HL-60/S4 treated with retinoic acid at 250 ng/mL for 4 days and 3 days (cell line): ENCODE measurements around the gene ZNF385C.

ENCODE experiments used
- in situ Hi-C: fragments of 300-500 bp; cut with MboI; formaldehyde crosslinking; loops from 2 replicates; pipeline ENCODE4 v1.7.0; 2022; ENCODE audit warnings: low sequenced_read_pairs

Gene ZNF385C

GRCh38 chr17:42125565-42125964, 27.3 kb upstream of the ZNF385C start:
- in situ Hi-C loops: no loop called here

- in situ Hi-C loops: loop anchor here (25.0 kb wide), 1 partner anchor 387 kb away; the partner anchor contains the start of gene HAP1
These were observed 26.0 kb upstream of the ZNF385C start for GRCh38 chr17:42124256-42124655.

- in situ Hi-C loops: loop anchor here (25.0 kb wide), 1 partner anchor 385 kb away; the partner anchor contains the start of gene HAP1
These were observed 24.4 kb upstream of the ZNF385C start, which contains the start of gene HSPB9 for GRCh38 chr17:42122371-42123303. Gene HSPB9, plus strand, starts transcription at chr17:42122804. Its CDS starts 47 bp downstream, at chr17:42122851.

GRCh38 chr17:42120770-42121769, 22.8 kb upstream of the ZNF385C start, which contains the start of gene KAT2A:
Gene KAT2A, minus strand, starts transcription at chr17:42121367. Its CDS starts 63 bp downstream, at chr17:42121304.
- in situ Hi-C loops: loop anchor here (25.0 kb wide), 1 partner anchor 384 kb away; the partner anchor contains the start of gene HAP1

- in situ Hi-C loops: loop anchor here (25.0 kb wide), 1 partner anchor 383 kb away; the partner anchor contains the start of gene HAP1
These were observed 22.0 kb upstream of the ZNF385C start for GRCh38 chr17:42120161-42120769.

GRCh38 chr17:42119301-42119700, 21.0 kb upstream of the ZNF385C start:
- in situ Hi-C loops: loop anchor here (10.0 to 25.0 kb wide), 2 partner anchors 154 to 382 kb away; partner anchors contain the start of genes CNP and HAP1

GRCh38 chr17:42118545-42118944, 20.3 kb upstream of the ZNF385C start:
- in situ Hi-C loops: loop anchor here (10.0 to 25.0 kb wide), 2 partner anchors 154 to 381 kb away; partner anchors contain the start of genes CNP and HAP1

- in situ Hi-C loops: loop anchor here (10.0 to 25.0 kb wide), 2 partner anchors 153 to 381 kb away; partner anchors contain the start of genes CNP and HAP1
These were observed 19.8 kb upstream of the ZNF385C start for GRCh38 chr17:42118126-42118510.

- in situ Hi-C loops: loop anchor here (10.0 to 25.0 kb wide), 2 partner anchors 153 to 380 kb away; partner anchors contain the start of genes CNP and HAP1
These were observed 19.3 kb upstream of the ZNF385C start for GRCh38 chr17:42117397-42118125.

- in situ Hi-C loops: loop anchor here (10.0 to 25.0 kb wide), 2 partner anchors 152 to 380 kb away; partner anchors contain the start of genes CNP and HAP1
These were observed 18.6 kb upstream of the ZNF385C start for GRCh38 chr17:42116705-42117396.

- in situ Hi-C loops: loop anchor here (10.0 to 25.0 kb wide), 2 partner anchors 149 to 377 kb away; partner anchors contain the start of genes CNP and HAP1
These were observed 15.8 kb upstream of the ZNF385C start for GRCh38 chr17:42114118-42114517.

- in situ Hi-C loops: loop anchor here (10.0 to 25.0 kb wide), 2 partner anchors 149 to 376 kb away; partner anchors contain the start of genes CNP and HAP1
These were observed 15.2 kb upstream of the ZNF385C start for GRCh38 chr17:42113293-42114069.

GRCh38 chr17:42112552-42113176, 14.4 kb upstream of the ZNF385C start, which contains the start of gene DHX58:
Gene DHX58, minus strand, starts transcription at chr17:42112714. Its CDS starts 822 bp downstream, at chr17:42111892.
- in situ Hi-C loops: loop anchor here (10.0 to 25.0 kb wide), 2 partner anchors 148 to 375 kb away; partner anchors contain the start of genes CNP and HAP1

GRCh38 chr17:42111871-42112551, 13.7 kb upstream of the ZNF385C start:
- in situ Hi-C loops: loop anchor here (10.0 to 25.0 kb wide), 2 partner anchors 147 to 375 kb away; partner anchors contain the start of genes CNP and HAP1

GRCh38 chr17:42111265-42111636, 13.0 kb upstream of the ZNF385C start:
- in situ Hi-C loops: loop anchor here (10.0 to 25.0 kb wide), 2 partner anchors 146 to 374 kb away; partner anchors contain the start of genes CNP and HAP1
